Mammary epithelial cell (primary cell): ENCODE data around the gene ELOVL6.

ENCODE experiments used
- CTCF ChIP-seq, 2 donors: IDR thresholded peaks in 1 of 2; conservative IDR thresholded peaks in 1 of 2; 2 replicates each; pipeline ENCODE4 v1.5.1; 2011 to 2012; ENCODE audit warnings: inconsistent platforms in 2 of 2, low read length in 2 of 2, mild to moderate bottlenecking in 2 of 2, control low read depth in 1 of 2, low read depth in 1 of 2; ENCODE audit not compliant: insufficient read depth in 1 of 2; ENCODE audit errors: extremely low read depth in 1 of 2
- EZH2 ChIP-seq: IDR thresholded peaks from 2 replicates; pipeline ENCODE4 v1.6.1; 2012; ENCODE audit warnings: low read length, inconsistent platforms, borderline replicate concordance

DNA sequence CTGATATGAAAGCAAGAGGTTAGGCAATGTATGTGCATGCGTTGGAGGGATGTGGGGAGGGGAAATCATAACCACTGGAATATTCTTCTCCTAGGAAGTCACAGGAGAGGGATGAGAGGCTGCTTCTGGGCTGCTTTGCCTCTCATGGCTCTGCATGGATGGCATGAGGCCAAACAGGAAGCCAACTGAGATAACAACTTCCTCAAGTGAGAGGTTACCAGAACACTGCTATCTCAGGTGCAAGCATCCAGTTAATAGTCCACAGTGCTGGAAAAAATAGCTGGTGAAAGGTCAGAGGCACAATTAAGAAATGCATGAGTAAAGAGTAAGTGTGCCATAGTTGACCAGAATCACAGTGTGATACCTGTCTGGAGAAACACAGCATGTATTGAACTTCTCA, 113.3 kb downstream of the ELOVL6 start:
- TF ChIP-seq CTCF (conservative IDR thresholded peaks at IDR 0.05 in 1 of 2, IDR thresholded peaks at IDR 0.05 in 1 of 2; ENCODE audit: extremely low read depth in 1 of 2, insufficient read depth in 1 of 2, low read depth in 1 of 2, low read length in 2 of 2) (no peak), EZH2 (no peak)
